ENCODE data around the gene SUPT3H.

- no peak for TF ChIP-seq SUZ12 (IDR thresholded peaks at IDR 0.05; ENCODE audit: extremely low read depth, insufficient read depth, insufficient read length)
- TF ChIP-seq ZNF274 (IDR thresholded peaks at IDR 0.05; ENCODE audit: low read depth, low read length) = no peak
- no peak for TF ChIP-seq YY1 (IDR thresholded peaks at IDR 0.05; ENCODE audit: insufficient read depth, insufficient read length)
Measured at GRCh38 chr6:45138765-45139164, 239.0 kb downstream of the SUPT3H start.
